A549 (cell line): ENCODE results near the gene MRPL51. TPM values are rescaled to one million over a fixed set of nuclear protein-coding genes. Genes with fewer than 3 reads are reported as not detected.

Source experiments
- ATAC-seq, 2 experiments: fragments of 200-7000 bp in 1 of 2; fragments of >200 bp in 1 of 2; cut with Nextera tagmentation in 1 of 2; cut with Tn5 transposase in 1 of 2; 3 replicates each; pipeline versions ENCODE4 v1.8.0 to v1.9.1; 2018 to 2020; ENCODE audit warnings: mild to moderate bottlenecking in 1 of 2, moderate library complexity in 1 of 2
- CTCF ChIA-PET: fragments of 300-600 bp; sonication (Branson Sonifier 250); formaldehyde crosslinking; extraction: SDS; loops from one replicate; lab custom pipeline; 2021; ENCODE audit warnings: antibody characterized with exemption, inconsistent platforms; lab: Yijun Ruan, JAX
- POLR2A ChIA-PET: fragments of 350-600 bp; formaldehyde crosslinking; extraction: SDS; loops from one replicate; lab custom pipeline; 2021; ENCODE audit warnings: antibody characterized with exemption, inconsistent platforms; lab: Yijun Ruan, JAX
- DNase-seq, 2 experiments: peaks; one replicate each; pipeline versions ENCODE4 v3.0.0 to v3.0.0-alpha.2; 2011 to 2016; ENCODE audit warnings: low read depth in 1 of 2, low spot score in 1 of 2
- FAIRE-seq: peaks from 2 replicates; lab custom pipeline; 2011; peaks lifted over from hg19 to GRCh38; lab: Jason Lieb, UNC
- H3K27ac ChIP-seq, 2 experiments: fragments of >200 bp; sonication (Bioruptor Twin); formaldehyde crosslinking; 3 replicates each; pipeline ENCODE4 v1.5.1; 2016 to 2017
- H3K4me1 ChIP-seq: fragments of >200 bp; sonication (Bioruptor Twin); formaldehyde crosslinking; 3 replicates; pipeline ENCODE4 v1.6.1; 2016
- H3K4me2 ChIP-seq: fragments of >200 bp; sonication (Bioruptor Twin); formaldehyde crosslinking; 3 replicates; pipeline ENCODE4 v1.6.1; 2016
- H3K4me3 ChIP-seq: fragments of >200 bp; sonication (Bioruptor Twin); formaldehyde crosslinking; 3 replicates; pipeline ENCODE4 v1.5.1; 2016
- H3K9me3 ChIP-seq: fragments of >200 bp; sonication (Bioruptor Twin); formaldehyde crosslinking; 3 replicates; pipeline ENCODE4 v1.6.1; 2016
- ATOH8 ChIP-seq: fragments of 250-450 bp; sonication (Bioruptor Pico); IDR thresholded peaks from 2 replicates; pipeline ENCODE4 v1.5.0; 2020; ENCODE audit warnings: low read depth, mild to moderate bottlenecking, moderate library complexity
- CEBPB ChIP-seq, 2 experiments: fragments of >200 bp in 1 of 2; sonication (Bioruptor Twin) in 1 of 2; formaldehyde crosslinking in 1 of 2; IDR thresholded peaks; 2 replicates each; pipeline ENCODE4 v1.6.1; 2012 to 2016
- CHD2 ChIP-seq: fragments of 150-350 bp; IDR thresholded peaks from 2 replicates; pipeline ENCODE4 v1.6.1; 2014; ENCODE audit warnings: low read length; ENCODE audit not compliant: partially characterized antibody
- EHF ChIP-seq: fragments of 250-450 bp; sonication (Bioruptor Pico); IDR thresholded peaks from 2 replicates; pipeline ENCODE4 v1.5.0; 2020; ENCODE audit warnings: mild to moderate bottlenecking
- FOSB ChIP-seq: fragments of 250-450 bp; sonication (Bioruptor Pico); IDR thresholded peaks from 2 replicates; pipeline ENCODE4 v1.5.0; 2020; ENCODE audit warnings: mild to moderate bottlenecking, moderate library complexity
- FOSL2 ChIP-seq, 2 experiments: fragments of 450-650 bp in 1 of 2; fragments of >200 bp in 1 of 2; sonication (Bioruptor Twin) in 1 of 2; formaldehyde crosslinking; IDR thresholded peaks; 2 replicates each; pipeline versions ENCODE4 v1.5.0 to v1.6.1; 2016 to 2020; ENCODE audit warnings: mild to moderate bottlenecking in 1 of 2, moderate library complexity in 1 of 2
- FOXS1 ChIP-seq: fragments of 250-450 bp; sonication (Bioruptor Pico); IDR thresholded peaks from 2 replicates; pipeline ENCODE4 v1.5.0; 2020; ENCODE audit warnings: mild to moderate bottlenecking, moderate library complexity
- HES2 ChIP-seq: fragments of >200 bp; sonication (Bioruptor Twin); formaldehyde crosslinking; IDR thresholded peaks from 2 replicates; pipeline ENCODE4 v1.6.1; 2016
- HEYL ChIP-seq: fragments of 250-450 bp; sonication (Bioruptor Pico); IDR thresholded peaks from 2 replicates; pipeline ENCODE4 v1.8.0; 2021; ENCODE audit warnings: mild to moderate bottlenecking, moderate library complexity
- HMGXB4 ChIP-seq: fragments of 250-450 bp; sonication (Bioruptor Pico); IDR thresholded peaks from 2 replicates; pipeline ENCODE4 v1.5.0; 2021; ENCODE audit warnings: mild to moderate bottlenecking, moderate library complexity, borderline replicate concordance
- HOXA7 ChIP-seq: fragments of 250-450 bp; sonication (Bioruptor Pico); IDR thresholded peaks from 2 replicates; pipeline ENCODE4 v1.5.0; 2020; ENCODE audit warnings: mild to moderate bottlenecking, moderate library complexity
- KDM5A ChIP-seq: fragments of 200-600 bp; sonication (generic); IDR thresholded peaks from 2 replicates; pipeline ENCODE4 v1.6.1; 2016; ENCODE audit warnings: antibody characterized with exemption, mild to moderate bottlenecking
- MYC ChIP-seq: IDR thresholded peaks from 2 replicates; pipeline ENCODE4 v1.6.1; 2012; ENCODE audit warnings: mild to moderate bottlenecking, inconsistent platforms, low read length, improper control_type of control experiment, borderline replicate concordance
- NPAS2 ChIP-seq: fragments of 250-450 bp; sonication (Bioruptor Pico); IDR thresholded peaks from 2 replicates; pipeline ENCODE4 v1.8.0; 2022; ENCODE audit warnings: mild to moderate bottlenecking, moderate library complexity, borderline replicate concordance
- PHF8 ChIP-seq: fragments of 200-600 bp; sonication (generic); IDR thresholded peaks from 2 replicates; pipeline ENCODE4 v1.6.1; 2016; ENCODE audit warnings: low read depth, mild to moderate bottlenecking, antibody characterized with exemption, moderate library complexity, borderline replicate concordance
- POLR2A ChIP-seq: IDR thresholded peaks from 2 replicates; pipeline ENCODE4 v1.6.1; 2012; ENCODE audit warnings: mild to moderate bottlenecking, low read length
- RAD21 ChIP-seq, 2 experiments: fragments of >200 bp in 1 of 2; sonication (Bioruptor Twin) in 1 of 2; formaldehyde crosslinking in 1 of 2; IDR thresholded peaks in 1 of 2; conservative IDR thresholded peaks in 1 of 2; 2 replicates in 1 of 2; 3 replicates in 1 of 2; pipeline ENCODE4 v1.6.1; 2012 to 2018; ENCODE audit warnings: inconsistent platforms in 1 of 2
- ZC3H11A ChIP-seq: fragments of 450-650 bp; IDR thresholded peaks from 2 replicates; pipeline ENCODE4 v1.6.1; 2014; ENCODE audit warnings: antibody characterized with exemption, mild to moderate bottlenecking
- ZFP36 ChIP-seq: fragments of 450-650 bp; IDR thresholded peaks from 2 replicates; pipeline ENCODE4 v1.6.1; 2014; ENCODE audit warnings: borderline replicate concordance; ENCODE audit not compliant: partially characterized antibody
- WGBS: methylation state at CpG from one replicate; pipeline ENCODE4 v1.1.6; 2017; ENCODE audit errors: missing lambda C conversion rate; 5-methylcytosine and 5-hydroxymethylcytosine counted together
- polyA plus RNA-seq, 4 experiments: library from polyadenylated mRNA; depleted of rRNA in 3 of 4; stranded (reverse); fragments of >200 nt; fragmentation: RNase III in 1 of 4; extraction: RNeasy Plus Mini Kit Qiagen cat#74134 plus additional on column Dnase treatment in 1 of 4; gene quantifications; 2 replicates in 3 of 4; 3 replicates in 1 of 4; pipeline ENCODE4 v1.2.3, GENCODE V29; 2011 to 2017
- TF ChIP-seq, protein P1 (sequence below): fragments of >200 bp; sonication (Bioruptor Twin); formaldehyde crosslinking; IDR thresholded peaks from 3 replicates; pipeline ENCODE4 v1.6.1; 2016
- TF ChIP-seq, protein P2 (sequence below): fragments of 200-600 bp; sonication (generic); IDR thresholded peaks from 2 replicates; pipeline ENCODE4 v1.6.1; 2016; ENCODE audit warnings: antibody characterized with exemption, mild to moderate bottlenecking, moderate library complexity

MRPL51 gene
- polyA plus RNA-seq, 2 of the 4 experiments (the other 2 are of a cell fraction), result 272 to 337 TPM

DNA sequence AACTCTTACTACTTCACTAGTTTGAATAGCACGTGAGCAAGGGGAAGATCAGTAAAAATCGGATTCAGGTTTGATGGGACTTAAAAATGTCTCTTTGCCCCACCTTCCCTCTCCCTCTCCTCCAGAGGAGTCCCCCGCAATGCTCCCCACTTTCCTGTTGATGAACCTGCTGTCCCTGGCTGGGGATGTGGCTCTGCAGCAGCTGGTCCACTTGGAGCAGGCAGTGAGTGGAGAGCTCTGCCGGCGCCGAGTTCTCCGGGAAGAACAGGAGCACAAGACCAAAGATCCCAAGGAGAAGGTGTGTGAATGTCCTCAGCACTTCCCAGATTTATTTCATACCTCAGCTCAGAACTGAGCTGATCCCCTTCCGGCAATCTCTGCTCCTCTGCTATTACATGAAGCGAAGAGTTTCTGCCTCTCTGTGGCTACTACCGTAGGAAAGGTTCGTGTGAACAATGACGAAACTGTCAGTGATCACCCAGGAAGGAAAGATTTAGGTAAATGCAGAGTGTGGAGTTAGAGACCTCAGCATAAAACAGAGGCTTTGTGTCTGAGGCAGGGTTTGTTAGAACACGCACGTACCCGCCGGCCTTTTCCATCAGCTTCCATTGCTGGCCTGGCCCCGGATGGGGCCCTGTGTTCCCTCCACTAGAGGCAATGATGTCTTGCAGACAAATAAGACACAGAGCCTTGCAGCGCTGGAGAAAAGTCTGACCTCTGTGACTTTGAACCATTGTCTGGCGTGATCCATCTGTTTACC lies 33.9 kb upstream of the MRPL51 start:
- H3K4me3 ChIP-seq, result no peak overlapping the region
- FAIRE-seq, result no peak
- POLR2A ChIA-PET, result no interaction called here

GRCh38 chr12:6526201-6526600 lies 33.1 kb upstream of the MRPL51 start:
- Histone ChIP-seq H3K4me2 (no peak overlapping the region), H3K9me3 (no peaks in the 10 kb centered on the region), H3K4me1 (peaks cover 2% of the 10 kb centered on the region; the same call in 2 of the 3 replicates), H3K27ac (no peak overlapping the region), H3K4me3 (no peak overlapping the region)
- no peak for FAIRE-seq
- no peak for DNase-seq
- CTCF ChIA-PET, result interaction anchor here (0.9 to 1.5 kb wide), 7 partner anchors 10 to 116 kb away, joined by 3 to 7 read pairs (median 3); no protein-coding TSS in a partner anchor
- POLR2A ChIA-PET, result no interaction called here
- ATAC-seq, result no peak
- 86% methylated on average over 7 of the region's 7 CpGs for WGBS
- no peak for TF ChIP-seq FOSL2 (IDR thresholded peaks at IDR 0.05)
- no peak for TF ChIP-seq FOSL2 (CRISPR knock-in tag; IDR thresholded peaks at IDR 0.05)
- no peak for TF ChIP-seq CEBPB (IDR thresholded peaks at IDR 0.05)
- no peak for TF ChIP-seq RAD21 (conservative IDR thresholded peaks at IDR 0.05 in 1 of 2, IDR thresholded peaks at IDR 0.05 in 1 of 2)
- no peak for TF ChIP-seq HEYL (CRISPR knock-in tag)
- no peak for TF ChIP-seq ATOH8 (CRISPR knock-in tag)
- TF ChIP-seq ZC3H11A, result no peak
- TF ChIP-seq HOXA7 (CRISPR knock-in tag), result no peak
- no peak for TF ChIP-seq FOSB (CRISPR knock-in tag)
- no peak for TF ChIP-seq NPAS2 (CRISPR knock-in tag)
- no peak for TF ChIP-seq POLR2A
- TF ChIP-seq KDM5A, result no peak
- no peak for TF ChIP-seq HES2
- no peak for TF ChIP-seq CHD2
- no peak for TF ChIP-seq MYC
- no peak for TF ChIP-seq PHF8
- TF ChIP-seq ZFP36, result no peak
- TF ChIP-seq FOXS1 (CRISPR knock-in tag), result no peak
- TF ChIP-seq, protein P1, sequence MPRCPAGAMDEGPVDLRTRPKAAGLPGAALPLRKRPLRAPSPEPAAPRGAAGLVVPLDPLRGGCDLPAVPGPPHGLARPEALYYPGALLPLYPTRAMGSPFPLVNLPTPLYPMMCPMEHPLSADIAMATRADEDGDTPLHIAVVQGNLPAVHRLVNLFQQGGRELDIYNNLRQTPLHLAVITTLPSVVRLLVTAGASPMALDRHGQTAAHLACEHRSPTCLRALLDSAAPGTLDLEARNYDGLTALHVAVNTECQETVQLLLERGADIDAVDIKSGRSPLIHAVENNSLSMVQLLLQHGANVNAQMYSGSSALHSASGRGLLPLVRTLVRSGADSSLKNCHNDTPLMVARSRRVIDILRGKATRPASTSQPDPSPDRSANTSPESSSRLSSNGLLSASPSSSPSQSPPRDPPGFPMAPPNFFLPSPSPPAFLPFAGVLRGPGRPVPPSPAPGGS, result no peak

More for the DNA sequence above, 33.9 kb upstream of the MRPL51 start:
- no peak for ATAC-seq
- peaks cover 10% of the 10 kb centered on the region for H3K4me1 ChIP-seq
- H3K4me2 ChIP-seq, result no peak overlapping the region
- no peak for DNase-seq
- TF ChIP-seq EHF (CRISPR knock-in tag) (no peak), HMGXB4 (CRISPR knock-in tag) (no peak)
- TF ChIP-seq, protein P2, sequence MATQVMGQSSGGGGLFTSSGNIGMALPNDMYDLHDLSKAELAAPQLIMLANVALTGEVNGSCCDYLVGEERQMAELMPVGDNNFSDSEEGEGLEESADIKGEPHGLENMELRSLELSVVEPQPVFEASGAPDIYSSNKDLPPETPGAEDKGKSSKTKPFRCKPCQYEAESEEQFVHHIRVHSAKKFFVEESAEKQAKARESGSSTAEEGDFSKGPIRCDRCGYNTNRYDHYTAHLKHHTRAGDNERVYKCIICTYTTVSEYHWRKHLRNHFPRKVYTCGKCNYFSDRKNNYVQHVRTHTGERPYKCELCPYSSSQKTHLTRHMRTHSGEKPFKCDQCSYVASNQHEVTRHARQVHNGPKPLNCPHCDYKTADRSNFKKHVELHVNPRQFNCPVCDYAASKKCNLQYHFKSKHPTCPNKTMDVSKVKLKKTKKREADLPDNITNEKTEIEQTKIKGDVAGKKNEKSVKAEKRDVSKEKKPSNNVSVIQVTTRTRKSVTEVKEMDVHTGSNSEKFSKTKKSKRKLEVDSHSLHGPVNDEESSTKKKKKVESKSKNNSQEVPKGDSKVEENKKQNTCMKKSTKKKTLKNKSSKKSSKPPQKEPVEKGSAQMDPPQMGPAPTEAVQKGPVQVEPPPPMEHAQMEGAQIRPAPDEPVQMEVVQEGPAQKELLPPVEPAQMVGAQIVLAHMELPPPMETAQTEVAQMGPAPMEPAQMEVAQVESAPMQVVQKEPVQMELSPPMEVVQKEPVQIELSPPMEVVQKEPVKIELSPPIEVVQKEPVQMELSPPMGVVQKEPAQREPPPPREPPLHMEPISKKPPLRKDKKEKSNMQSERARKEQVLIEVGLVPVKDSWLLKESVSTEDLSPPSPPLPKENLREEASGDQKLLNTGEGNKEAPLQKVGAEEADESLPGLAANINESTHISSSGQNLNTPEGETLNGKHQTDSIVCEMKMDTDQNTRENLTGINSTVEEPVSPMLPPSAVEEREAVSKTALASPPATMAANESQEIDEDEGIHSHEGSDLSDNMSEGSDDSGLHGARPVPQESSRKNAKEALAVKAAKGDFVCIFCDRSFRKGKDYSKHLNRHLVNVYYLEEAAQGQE, result no peak
- no peaks in the 10 kb centered on the region for H3K9me3 ChIP-seq
- 90% methylated on average over 19 of the region's 19 CpGs for WGBS
- no peak overlapping the region for H3K27ac ChIP-seq
- CTCF ChIA-PET, result interaction anchor here (0.6 to 3.1 kb wide), 9 partner anchors 10 to 418 kb away, joined by 3 to 27 read pairs (median 3); no protein-coding TSS in a partner anchor
